Measurements from ENCODE around the gene CAND2.

DNA sequence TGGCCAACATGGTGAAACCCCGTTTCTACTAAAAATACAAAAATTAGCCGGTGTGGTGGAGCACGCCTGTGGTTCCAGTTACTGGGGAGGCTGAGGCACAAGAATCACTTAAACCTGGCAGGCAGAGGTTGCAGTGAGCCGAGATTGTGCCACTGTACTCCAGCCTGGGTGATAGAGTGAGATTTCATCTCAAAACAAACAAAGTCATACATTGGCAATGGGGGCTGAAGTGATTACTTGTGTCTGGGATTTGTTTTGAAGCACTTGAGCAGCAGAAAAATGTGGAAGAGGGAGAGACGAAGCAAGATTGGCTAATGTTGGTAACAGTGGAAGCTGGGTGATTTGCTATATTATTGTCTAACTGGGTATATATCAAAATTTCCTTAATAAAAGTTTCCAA, 24.0 kb upstream of the CAND2 start:
- TF ChIP-seq, protein P1, sequence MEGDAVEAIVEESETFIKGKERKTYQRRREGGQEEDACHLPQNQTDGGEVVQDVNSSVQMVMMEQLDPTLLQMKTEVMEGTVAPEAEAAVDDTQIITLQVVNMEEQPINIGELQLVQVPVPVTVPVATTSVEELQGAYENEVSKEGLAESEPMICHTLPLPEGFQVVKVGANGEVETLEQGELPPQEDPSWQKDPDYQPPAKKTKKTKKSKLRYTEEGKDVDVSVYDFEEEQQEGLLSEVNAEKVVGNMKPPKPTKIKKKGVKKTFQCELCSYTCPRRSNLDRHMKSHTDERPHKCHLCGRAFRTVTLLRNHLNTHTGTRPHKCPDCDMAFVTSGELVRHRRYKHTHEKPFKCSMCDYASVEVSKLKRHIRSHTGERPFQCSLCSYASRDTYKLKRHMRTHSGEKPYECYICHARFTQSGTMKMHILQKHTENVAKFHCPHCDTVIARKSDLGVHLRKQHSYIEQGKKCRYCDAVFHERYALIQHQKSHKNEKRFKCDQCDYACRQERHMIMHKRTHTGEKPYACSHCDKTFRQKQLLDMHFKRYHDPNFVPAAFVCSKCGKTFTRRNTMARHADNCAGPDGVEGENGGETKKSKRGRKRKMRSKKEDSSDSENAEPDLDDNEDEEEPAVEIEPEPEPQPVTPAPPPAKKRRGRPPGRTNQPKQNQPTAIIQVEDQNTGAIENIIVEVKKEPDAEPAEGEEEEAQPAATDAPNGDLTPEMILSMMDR (conservative IDR thresholded peaks at IDR 0.05) = no peak
- no peak for TF ChIP-seq EZH2 (IDR thresholded peaks at IDR 0.05; ENCODE audit: low read depth)

Measured in PC-9 (cell line).